RPMI7951 (cell line): ENCODE results near the gene LILRA6. TPM values are rescaled to one million over a fixed set of nuclear protein-coding genes. Genes with fewer than 3 reads are reported as not detected.
"Not testable (repeated sequence)": the region's sequence is repeated elsewhere in the genome, so short reads cannot be mapped to it uniquely, and the experiment has no call there.

ENCODE experiments used
- DNase-seq: peaks from one replicate; pipeline ENCODE4 v3.0.0-alpha.2; 2012; ENCODE audit warnings: low read depth
- total RNA-seq: library from RNA; depleted of rRNA; stranded (reverse); fragments of >200 nt; shearing (Covaris generic); gene quantifications from 2 replicates; pipeline ENCODE4 v1.2.3, GENCODE V29; 2014; rRNA removed

The LILRA6 gene
- total RNA-seq = not detected in 2 replicates

- DNase-seq = not testable (repeated sequence)
Observed at GRCh38 chr19:54242646-54243045, at the start of gene LILRA6. Gene LILRA6 (minus strand): TSS chr19:54242790.

- not testable (repeated sequence) for DNase-seq
Observed at GRCh38 chr19:54289160-54289559, 46.6 kb upstream of the LILRA6 start.

- DNase-seq = peak; percentile 15
Observed at GRCh38 chr19:54287456-54287855, 44.9 kb upstream of the LILRA6 start.

GRCh38 chr19:54286283-54286682, 43.7 kb upstream of the LILRA6 start:
- not testable (repeated sequence) for DNase-seq

- DNase-seq = not testable (repeated sequence)
Observed at GRCh38 chr19:54285427-54286056, 43.0 kb upstream of the LILRA6 start.

- DNase-seq = no peak
Observed at GRCh38 chr19:54282686-54283470, 40.3 kb upstream of the LILRA6 start.

GRCh38 chr19:54281729-54282075, 39.1 kb upstream of the LILRA6 start:
- DNase-seq = not testable (repeated sequence)

GRCh38 chr19:54281007-54281728, 38.6 kb upstream of the LILRA6 start, which contains the start of gene LILRB2:
Gene LILRB2 (minus strand): TSS chr19:54281110. CDS start chr19:54280496, 614 bp downstream.
- DNase-seq = no peak

GRCh38 chr19:54280441-54280840, 37.9 kb upstream of the LILRA6 start:
- not testable (repeated sequence) for DNase-seq

GRCh38 chr19:54280025-54280424, 37.4 kb upstream of the LILRA6 start:
- not testable (repeated sequence) for DNase-seq

GRCh38 chr19:54279406-54279962, 36.9 kb upstream of the LILRA6 start:
- no peak for DNase-seq

GRCh38 chr19:54278571-54279195, 36.1 kb upstream of the LILRA6 start:
- not testable (repeated sequence) for DNase-seq

GRCh38 chr19:54278056-54278455, 35.5 kb upstream of the LILRA6 start:
- DNase-seq = not testable (repeated sequence)

GRCh38 chr19:54277111-54277615, 34.6 kb upstream of the LILRA6 start:
- DNase-seq = not testable (repeated sequence)

GRCh38 chr19:54275951-54276350, 33.4 kb upstream of the LILRA6 start:
- no peak for DNase-seq

GRCh38 chr19:54274516-54274915, 31.9 kb upstream of the LILRA6 start:
- DNase-seq = not testable (repeated sequence)

GRCh38 chr19:54273821-54274220, 31.2 kb upstream of the LILRA6 start:
- no peak for DNase-seq

- not testable (repeated sequence) for DNase-seq
Observed at GRCh38 chr19:54272181-54272580, 29.6 kb upstream of the LILRA6 start.

GRCh38 chr19:54271587-54271986, 29.0 kb upstream of the LILRA6 start:
- DNase-seq = not testable (repeated sequence)

- no peak for DNase-seq
Observed at GRCh38 chr19:54271106-54271505, 28.5 kb upstream of the LILRA6 start.

GRCh38 chr19:54268936-54269335, 26.3 kb upstream of the LILRA6 start:
- no peak for DNase-seq
